NCI-H510A treated with DMSO at 0.1 percent for 48 hours (cell line): ENCODE results near the gene PTPN14.
"Not testable (repeated sequence)": the region's sequence is repeated elsewhere in the genome, so short reads cannot be mapped to it uniquely, and the experiment has no call there.

Source experiments
- DNase-seq: peaks from one replicate; lab custom pipeline; 2025; lab: John Stamatoyannopoulos, UW

Gene PTPN14

DNA sequence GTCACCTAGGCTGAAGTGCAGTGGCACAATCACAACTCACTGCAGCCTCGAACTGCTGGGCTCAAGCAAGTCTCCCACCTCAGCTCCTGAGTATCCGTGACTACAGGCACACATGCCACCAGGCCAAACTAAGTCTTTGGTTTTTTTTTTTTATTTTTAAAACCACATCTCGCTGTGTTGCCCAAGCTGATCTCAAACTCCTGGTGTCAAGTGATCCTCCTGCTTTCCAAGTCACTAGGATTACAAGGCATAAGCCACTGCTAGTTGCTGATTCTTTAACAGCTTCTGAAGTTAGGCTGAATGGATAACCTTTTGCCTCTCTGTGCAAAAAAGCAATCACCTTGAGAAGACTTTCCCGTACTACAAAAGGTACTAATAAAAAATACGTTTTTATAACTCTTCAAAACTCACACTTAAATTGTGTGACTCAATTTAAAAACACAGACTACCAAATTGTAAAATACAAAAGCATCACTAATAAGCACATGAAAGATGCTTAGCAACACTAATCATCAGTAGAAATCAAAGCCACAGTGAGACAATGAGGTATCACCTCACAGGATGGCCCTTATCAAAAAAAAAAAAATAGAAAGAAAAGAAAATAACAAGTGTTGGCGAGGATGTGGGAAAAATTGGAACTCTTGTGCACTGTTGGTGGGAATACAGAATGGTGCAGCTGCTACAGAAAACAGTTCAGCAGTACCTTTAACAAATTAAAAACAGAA lies 40.3 kb downstream of the PTPN14 start:
- no peak for DNase-seq

DNA sequence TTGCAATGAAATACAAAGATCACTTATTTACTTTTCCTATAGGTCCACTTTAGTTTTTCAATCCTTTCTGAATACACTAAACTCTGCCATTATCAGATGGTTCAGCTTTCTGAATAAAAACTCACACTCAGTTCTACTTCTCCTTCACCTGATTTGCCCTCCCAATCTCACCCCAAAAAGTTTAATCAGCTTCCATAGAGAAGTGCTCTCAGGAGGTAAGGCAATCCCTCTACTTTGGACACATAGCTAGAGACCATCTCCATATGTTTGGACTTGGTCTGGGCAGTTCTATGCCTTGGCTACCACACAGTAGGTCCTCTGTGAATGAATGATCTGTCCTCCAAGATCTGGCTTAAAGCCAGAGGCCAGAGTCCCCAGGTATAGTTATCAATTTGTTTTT lies 40.9 kb downstream of the PTPN14 start:
- no peak for DNase-seq

DNA sequence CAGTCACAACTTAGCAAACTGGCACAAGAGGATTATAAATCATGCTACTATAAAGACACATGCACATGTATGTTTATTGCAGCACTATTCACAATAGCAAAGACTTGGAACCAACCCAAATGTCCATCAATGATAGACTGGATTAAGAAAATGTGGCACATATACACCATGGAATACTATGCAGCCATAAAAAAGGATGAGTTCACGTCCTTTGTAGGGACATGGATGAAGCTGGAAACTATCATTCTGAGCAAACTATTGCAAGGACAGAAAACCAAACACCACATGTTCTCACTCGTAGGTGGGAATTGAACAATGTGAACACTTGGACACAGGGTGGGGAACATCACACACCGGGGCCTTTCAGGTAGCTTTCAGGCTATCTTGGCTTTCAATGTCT lies 41.8 kb downstream of the PTPN14 start:
- DNase-seq = not testable (repeated sequence)

- no peak for DNase-seq
These were observed 44.4 kb downstream of the PTPN14 start for GRCh38 chr1:214506972-214507431.

GRCh38 chr1:214505134-214505533 lies 46.3 kb downstream of the PTPN14 start:
- peak; percentile 68 for DNase-seq

GRCh38 chr1:214504330-214504729 lies 47.1 kb downstream of the PTPN14 start:
- no peak for DNase-seq

- no peak for DNase-seq
These were observed 47.8 kb downstream of the PTPN14 start for GRCh38 chr1:214503553-214503952.

GRCh38 chr1:214500340-214501055 lies 50.9 kb downstream of the PTPN14 start:
- no peak for DNase-seq

GRCh38 chr1:214499732-214500131 lies 51.7 kb downstream of the PTPN14 start:
- no peak for DNase-seq

GRCh38 chr1:214498021-214498420 lies 53.4 kb downstream of the PTPN14 start:
- DNase-seq = no peak

DNA sequence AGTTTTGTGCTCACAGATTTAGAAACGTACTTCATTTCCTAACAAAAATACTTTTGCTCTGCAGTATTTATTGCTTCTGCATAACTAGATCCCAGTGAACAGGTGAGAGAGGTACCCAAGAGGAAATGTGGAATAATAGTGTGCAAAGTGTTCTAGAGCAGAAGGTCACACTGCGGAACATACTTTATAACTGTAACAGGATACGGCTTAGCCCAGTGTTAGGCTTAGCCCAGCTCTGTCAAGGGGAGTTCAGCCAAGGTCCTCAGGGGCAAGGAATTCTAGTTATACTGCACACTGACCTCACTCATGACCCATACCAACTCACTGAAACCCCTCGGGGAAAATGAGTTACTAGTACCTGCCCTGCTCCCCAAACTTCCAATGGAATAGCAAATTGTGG lies 55.3 kb downstream of the PTPN14 start:
- DNase-seq = no peak

GRCh38 chr1:214494706-214495105 lies 56.7 kb downstream of the PTPN14 start:
- no peak for DNase-seq

DNA sequence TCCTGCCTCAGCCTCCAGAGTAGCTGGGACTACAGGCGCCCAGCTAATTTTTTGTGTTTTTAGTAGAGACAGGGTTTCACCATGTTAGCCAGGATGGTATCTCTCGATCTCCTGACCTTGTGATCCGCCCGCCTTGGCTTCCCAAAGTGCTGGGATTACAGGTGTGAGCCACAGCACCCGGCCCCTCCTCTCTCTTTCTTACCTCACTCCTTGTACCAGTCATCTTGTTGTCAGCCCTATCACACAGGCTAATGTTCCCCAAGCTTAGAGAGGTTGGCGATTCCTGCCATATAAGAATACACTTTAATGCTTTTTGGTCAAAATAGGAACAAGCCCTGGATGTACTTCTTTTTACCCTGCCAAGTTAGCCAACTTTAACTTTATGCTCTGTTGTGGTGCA lies 57.2 kb downstream of the PTPN14 start:
- not testable (repeated sequence) for DNase-seq

- DNase-seq = no peak
These were observed 58.1 kb downstream of the PTPN14 start for GRCh38 chr1:214493126-214493796.

DNA sequence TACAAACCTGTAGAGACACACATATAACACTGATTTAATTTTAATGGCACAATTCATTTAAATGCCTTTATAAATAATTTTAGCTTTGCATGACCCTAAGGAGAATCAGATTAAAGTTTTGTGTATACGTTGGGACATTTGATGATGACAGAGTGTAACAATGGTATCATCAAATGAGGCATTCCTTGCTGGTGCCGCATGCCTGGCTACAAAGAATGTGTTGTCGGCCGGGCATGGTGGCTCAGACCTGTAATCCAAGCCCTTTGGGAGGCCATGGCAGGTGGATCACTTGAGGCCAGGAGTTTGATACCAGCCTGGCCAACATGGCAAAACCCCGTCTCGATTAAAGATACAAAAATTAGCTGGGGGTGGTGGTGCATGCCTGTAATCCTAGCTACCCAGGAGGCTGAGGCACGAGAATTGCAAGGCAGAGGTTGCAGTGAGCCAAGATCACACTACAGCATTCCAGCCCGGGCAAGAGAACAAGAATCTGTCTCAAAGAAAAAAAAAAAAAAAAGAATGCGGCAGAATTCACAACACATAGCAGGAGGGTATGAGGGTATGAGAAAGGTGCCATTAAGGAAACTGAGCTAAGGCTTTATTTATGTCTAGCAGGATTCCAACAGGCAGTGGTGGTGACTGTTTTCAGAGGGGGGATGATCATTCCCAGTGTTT lies 58.9 kb downstream of the PTPN14 start:
- DNase-seq = no peak

GRCh38 chr1:214491468-214492146 lies 59.8 kb downstream of the PTPN14 start:
- DNase-seq = no peak

DNA sequence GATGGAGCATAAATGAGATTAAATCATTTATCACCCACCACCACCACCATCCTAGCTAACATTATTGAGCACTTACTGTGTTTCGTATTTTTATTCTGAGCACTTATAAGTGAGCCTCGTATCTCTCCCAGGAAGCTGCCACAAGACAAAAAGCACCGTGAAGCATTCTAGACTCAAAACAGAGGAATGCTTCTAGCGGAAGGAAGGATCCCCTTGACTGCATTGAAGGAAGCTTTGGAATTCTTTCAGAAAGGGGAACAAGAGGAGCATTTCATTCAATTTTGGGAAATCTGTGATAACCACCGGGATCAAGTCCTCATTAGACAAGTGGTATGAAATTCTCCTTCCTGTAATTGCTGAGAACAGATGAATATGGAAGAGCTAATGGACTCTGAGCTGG lies 66.3 kb downstream of the PTPN14 start:
- no peak for DNase-seq

DNA sequence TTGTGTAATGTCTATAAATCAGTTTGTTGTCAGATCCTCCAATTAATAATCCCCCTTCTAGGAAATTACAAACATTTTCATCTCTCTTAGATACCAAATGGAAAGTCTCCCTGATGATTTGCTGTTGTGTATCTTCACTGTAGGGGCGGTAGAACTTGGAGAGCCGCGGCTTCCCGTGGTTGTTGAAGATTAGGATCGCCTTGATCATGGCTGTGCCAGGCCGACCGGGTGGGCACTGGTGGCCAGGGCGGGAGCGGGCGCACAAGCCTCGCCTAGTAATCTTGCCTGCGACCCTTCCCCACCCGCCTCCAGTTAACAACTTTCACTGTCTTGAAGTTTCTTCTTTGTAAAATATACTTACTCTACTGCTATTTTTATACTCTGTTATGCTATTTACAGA lies 68.2 kb downstream of the PTPN14 start:
- not testable (repeated sequence) for DNase-seq

GRCh38 chr1:214481983-214482634 lies 69.3 kb downstream of the PTPN14 start:
- not testable (repeated sequence) for DNase-seq

DNA sequence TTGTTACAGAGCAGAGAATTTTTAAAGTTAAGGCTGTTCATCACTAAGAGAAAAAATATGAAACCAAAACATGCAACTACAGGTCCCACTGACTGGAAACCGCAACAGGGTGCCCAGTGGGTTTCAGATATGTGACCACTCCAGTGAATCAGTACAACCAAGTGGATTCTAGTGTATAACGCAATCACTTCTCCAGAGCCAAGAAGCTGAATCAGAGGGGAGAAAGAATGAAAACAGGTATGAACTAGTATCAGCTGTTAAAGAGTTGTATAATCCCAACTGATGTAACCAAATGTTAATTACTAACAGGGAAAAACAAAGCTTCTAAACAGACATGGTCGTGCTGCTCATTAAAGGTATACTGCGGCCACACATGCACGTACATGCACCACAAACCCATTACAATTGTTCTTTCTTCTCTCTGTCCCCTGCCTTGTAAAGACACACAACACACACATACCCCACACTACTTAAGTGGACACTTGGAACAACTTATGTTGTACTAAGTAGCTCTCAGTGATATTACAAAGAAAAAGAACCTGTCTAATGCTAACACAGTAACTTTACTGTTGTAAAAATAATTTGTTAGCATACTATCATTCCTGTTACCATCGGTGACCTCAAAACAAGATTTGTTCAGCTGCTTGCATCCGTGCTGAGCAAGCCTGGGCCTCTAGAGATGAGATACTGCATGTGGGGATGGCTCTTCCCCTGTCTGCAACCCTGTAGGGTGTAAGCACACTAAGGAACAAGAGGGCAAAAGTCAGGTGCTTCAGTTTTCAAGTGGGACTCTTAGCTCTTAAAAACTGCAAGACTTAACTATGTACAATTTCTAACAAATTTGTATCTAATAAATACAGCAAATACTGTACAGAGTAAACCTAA lies 74.2 kb downstream of the PTPN14 start:
- DNase-seq = peak; percentile 22
